GM18517 (cell line): ENCODE results near the gene GNB1L.

Experiments used
- ATAC-seq: cut with Tn5 transposase; IDR thresholded peaks from one replicate; pipeline ENCODE4 v1.9.1; 2021; ENCODE audit warnings: mild to moderate bottlenecking, moderate library complexity; ENCODE audit not compliant: unreplicated experiment

Gene GNB1L

GRCh38 chr22:19740586-19740985 is 114.1 kb downstream of the GNB1L start:
- ATAC-seq = no peak

GRCh38 chr22:19739911-19740449 is 114.7 kb downstream of the GNB1L start:
- ATAC-seq = no peak

GRCh38 chr22:19739448-19739895 is 115.2 kb downstream of the GNB1L start:
- ATAC-seq = no peak

- no peak for ATAC-seq
Observed at GRCh38 chr22:19738664-19739447, 115.8 kb downstream of the GNB1L start.

GRCh38 chr22:19737846-19738663 is 116.6 kb downstream of the GNB1L start:
- no peak for ATAC-seq

GRCh38 chr22:19735665-19736510 is 118.8 kb downstream of the GNB1L start:
- no peak for ATAC-seq

- ATAC-seq = no peak
Observed at GRCh38 chr22:19734837-19735382, 119.8 kb downstream of the GNB1L start.

GRCh38 chr22:19734163-19734562 is 120.5 kb downstream of the GNB1L start:
- no peak for ATAC-seq

- no peak for ATAC-seq
Observed at GRCh38 chr22:19733755-19734154, 120.9 kb downstream of the GNB1L start.
